Measurements from ENCODE around the gene ASXL2.

GRCh38 chr2:25806941-25807340, 71.3 kb downstream of the ASXL2 start:
- no peak for TF ChIP-seq CTCF (conservative IDR thresholded peaks at IDR 0.05; ENCODE audit: low read length)
- no peak for TF ChIP-seq EZH2phosphoT487 (IDR thresholded peaks at IDR 0.05; ENCODE audit: borderline replicate concordance)
